Measurements from ENCODE around the gene SLMAP. TPM values are rescaled to one million over a fixed set of nuclear protein-coding genes. Genes with fewer than 3 reads are reported as not detected.

The SLMAP gene
- total RNA-seq, 2 donors from 2014 or later: 221 to 239 TPM

- no peak overlapping the region for H3K4me3 ChIP-seq
- H3K9me3 ChIP-seq: no peaks in the 10 kb centered on the region
- H3K4me1 ChIP-seq (ENCODE audit: control insufficient read depth in 1 of 2, low read depth in 2 of 2): peaks cover 0 to 28% of the 10 kb centered on the region in 2 donors
- TF ChIP-seq CTCF (IDR thresholded peaks at IDR 0.05): no peak
- no peaks in the 10 kb centered on the region for H3K27me3 ChIP-seq (replicated peaks; ENCODE audit: insufficient read depth)
- H3K27ac ChIP-seq: no peak overlapping the region
- DNase-seq (ENCODE audit: low spot score) (no peak), ATAC-seq (ENCODE audit: insufficient number of reproducible peaks, low FRiP score, low read depth) (no peak)
- H3K36me3 ChIP-seq: no peaks in the 10 kb centered on the region
These were observed 204.0 kb downstream of the SLMAP start for GRCh38 chr3:57960174-57960505.

- no peak for DNase-seq (ENCODE audit: low spot score)
- no peak for TF ChIP-seq CTCF (IDR thresholded peaks at IDR 0.05)
- H3K27me3 ChIP-seq (replicated peaks; ENCODE audit: insufficient read depth): no peaks in the 10 kb centered on the region
- no peaks in the 10 kb centered on the region for H3K9me3 ChIP-seq
- H3K4me3 ChIP-seq: no peak overlapping the region
- no peak for ATAC-seq (ENCODE audit: insufficient number of reproducible peaks, low FRiP score, low read depth)
- peaks cover 0 to 28% of the 10 kb centered on the region in 2 donors for H3K4me1 ChIP-seq (ENCODE audit: control insufficient read depth in 1 of 2, low read depth in 2 of 2)
- no peaks in the 10 kb centered on the region for H3K36me3 ChIP-seq
- no peak overlapping the region for H3K27ac ChIP-seq
These were observed 205.2 kb downstream of the SLMAP start for GRCh38 chr3:57961177-57961827.

- ATAC-seq (ENCODE audit: insufficient number of reproducible peaks, low FRiP score, low read depth) (no peak), DNase-seq (ENCODE audit: low spot score) (no peak)
- H3K9me3 ChIP-seq: no peaks in the 10 kb centered on the region
- peaks cover 0 to 28% of the 10 kb centered on the region in 2 donors for H3K4me1 ChIP-seq (ENCODE audit: control insufficient read depth in 1 of 2, low read depth in 2 of 2)
- no peak overlapping the region for H3K4me3 ChIP-seq
- no peak overlapping the region for H3K27ac ChIP-seq
- H3K27me3 ChIP-seq (replicated peaks; ENCODE audit: insufficient read depth): no peaks in the 10 kb centered on the region
- no peak for TF ChIP-seq CTCF (IDR thresholded peaks at IDR 0.05)
- no peaks in the 10 kb centered on the region for H3K36me3 ChIP-seq
These were observed 205.8 kb downstream of the SLMAP start for GRCh38 chr3:57961828-57962447.

- no peak for ATAC-seq (ENCODE audit: insufficient number of reproducible peaks, low FRiP score, low read depth)
- no peak for TF ChIP-seq CTCF (IDR thresholded peaks at IDR 0.05)
- no peak overlapping the region for H3K27ac ChIP-seq
These were observed 206.3 kb downstream of the SLMAP start for GRCh38 chr3:57962448-57962834.

GRCh38 chr3:57963811-57964346, 207.8 kb downstream of the SLMAP start:
- ATAC-seq (ENCODE audit: insufficient number of reproducible peaks, low FRiP score, low read depth): no peak
- no peak overlapping the region for H3K27ac ChIP-seq
- TF ChIP-seq CTCF (IDR thresholded peaks at IDR 0.05): no peak

More at GRCh38 chr3:57962448-57962834, 206.3 kb downstream of the SLMAP start:
- H3K4me3 ChIP-seq: no peak overlapping the region
- DNase-seq (ENCODE audit: low spot score): no peak
- H3K9me3 ChIP-seq: no peaks in the 10 kb centered on the region
- H3K27me3 ChIP-seq (replicated peaks; ENCODE audit: insufficient read depth): no peaks in the 10 kb centered on the region
- H3K4me1 ChIP-seq (ENCODE audit: control insufficient read depth in 1 of 2, low read depth in 2 of 2): peaks cover 0 to 28% of the 10 kb centered on the region in 2 donors
- no peaks in the 10 kb centered on the region for H3K36me3 ChIP-seq

More at GRCh38 chr3:57963811-57964346, 207.8 kb downstream of the SLMAP start:
- no peaks in the 10 kb centered on the region for H3K9me3 ChIP-seq
- no peaks in the 10 kb centered on the region for H3K27me3 ChIP-seq (replicated peaks; ENCODE audit: insufficient read depth)
- H3K36me3 ChIP-seq: no peaks in the 10 kb centered on the region
- H3K4me1 ChIP-seq (ENCODE audit: control insufficient read depth in 1 of 2, low read depth in 2 of 2): peaks cover 0 to 21% of the 10 kb centered on the region in 2 donors
- no peak for DNase-seq (ENCODE audit: low spot score)
- H3K4me3 ChIP-seq: no peak overlapping the region
